Trophoblast cell (in vitro differentiated cells and primary cell): ENCODE measurements around the gene CADM1.

Source experiments
- DNase-seq, 2 donors: peaks; one replicate each; pipeline ENCODE4 v3.0.0-alpha.2; 2016
- H2AFZ ChIP-seq: 2 replicates; pipeline ENCODE4 v1.6.1; 2013; ENCODE audit warnings: low read length, moderate library complexity, mild to moderate bottlenecking; ENCODE audit not compliant: insufficient read depth, poor library complexity
- H2AK5ac ChIP-seq: 2 replicates; pipeline ENCODE4 v1.6.1; 2013; ENCODE audit warnings: mild to moderate bottlenecking, low read length
- H2BK120ac ChIP-seq: 2 replicates; pipeline ENCODE4 v1.6.1; 2013; ENCODE audit warnings: low read length, mild to moderate bottlenecking, moderate library complexity; ENCODE audit not compliant: insufficient read depth, poor library complexity
- H2BK12ac ChIP-seq: 2 replicates; pipeline ENCODE4 v1.6.1; 2013; ENCODE audit warnings: mild to moderate bottlenecking, low read length, moderate library complexity
- H2BK5ac ChIP-seq: 2 replicates; pipeline ENCODE4 v1.6.1; 2013; ENCODE audit warnings: low read length, low read depth, moderate library complexity, mild to moderate bottlenecking; ENCODE audit not compliant: poor library complexity
- H3K14ac ChIP-seq: 2 replicates; pipeline ENCODE4 v1.6.1; 2013; ENCODE audit warnings: mild to moderate bottlenecking, low read length
- H3K18ac ChIP-seq: 2 replicates; pipeline ENCODE4 v1.6.1; 2013; ENCODE audit warnings: mild to moderate bottlenecking, low read length
- H3K23ac ChIP-seq: 2 replicates; pipeline ENCODE4 v1.6.1; 2013; ENCODE audit warnings: low read length
- H3K27ac ChIP-seq: 2 replicates; pipeline ENCODE4 v1.5.1; 2013; ENCODE audit warnings: low read depth, mild to moderate bottlenecking, inconsistent platforms, low read length, moderate library complexity
- H3K27me3 ChIP-seq: 2 replicates; pipeline ENCODE4 v1.6.1; 2013; ENCODE audit warnings: inconsistent platforms, mild to moderate bottlenecking, low read length, moderate library complexity; ENCODE audit not compliant: insufficient read depth
- H3K36me3 ChIP-seq, 2 experiments: 1 replicate in 1 of 2; 2 replicates in 1 of 2; pipeline ENCODE4 v1.6.1; 2013; ENCODE audit warnings: low read length in 2 of 2, mild to moderate bottlenecking in 2 of 2, moderate library complexity in 1 of 2; ENCODE audit not compliant: insufficient read depth in 2 of 2, control insufficient read depth in 1 of 2
- H3K4ac ChIP-seq: 2 replicates; pipeline ENCODE4 v1.6.1; 2013; ENCODE audit warnings: low read depth, mild to moderate bottlenecking, low read length, moderate library complexity
- H3K4me1 ChIP-seq, 2 experiments: 1 replicate in 1 of 2; 2 replicates in 1 of 2; pipeline ENCODE4 v1.6.1; 2013; ENCODE audit warnings: low read length in 2 of 2, mild to moderate bottlenecking in 2 of 2, moderate library complexity in 1 of 2; ENCODE audit not compliant: insufficient read depth in 2 of 2, control insufficient read depth in 1 of 2
- H3K4me2 ChIP-seq: 2 replicates; pipeline ENCODE4 v1.6.1; 2013; ENCODE audit warnings: inconsistent platforms, mild to moderate bottlenecking, low read length, moderate library complexity
- H3K4me3 ChIP-seq: 2 replicates; pipeline ENCODE4 v1.5.1; 2013; ENCODE audit warnings: mild to moderate bottlenecking, low read depth, low read length, inconsistent platforms
- H3K79me1 ChIP-seq: one replicate; pipeline ENCODE4 v1.6.1; 2013; ENCODE audit warnings: low read length
- H3K79me2 ChIP-seq: 2 replicates; pipeline ENCODE4 v1.6.1; 2013; ENCODE audit warnings: low read length, mild to moderate bottlenecking; ENCODE audit not compliant: control insufficient read depth, insufficient read depth, poor library complexity
- H3K9ac ChIP-seq: 2 replicates; pipeline ENCODE4 v1.6.1; 2013; ENCODE audit warnings: mild to moderate bottlenecking, low read length
- H3K9me3 ChIP-seq: 2 replicates; pipeline ENCODE4 v1.6.1; 2013; ENCODE audit warnings: low read depth, mild to moderate bottlenecking, control low read depth, inconsistent platforms, low read length; ENCODE audit not compliant: insufficient read depth
- H4K12ac ChIP-seq: 2 replicates; pipeline ENCODE4 v1.6.1; 2013; ENCODE audit warnings: low read depth, mild to moderate bottlenecking, low read length, moderate library complexity
- H4K8ac ChIP-seq: 2 replicates; pipeline ENCODE4 v1.6.1; 2013; ENCODE audit warnings: low read depth, mild to moderate bottlenecking, low read length, moderate library complexity
- H4K91ac ChIP-seq: one replicate; pipeline ENCODE4 v1.6.1; 2013; ENCODE audit warnings: low read depth, mild to moderate bottlenecking, low read length, moderate library complexity
- WGBS: extraction: QIAGEN DNeasy Blood & Tissue Kit; methylation state at CpG from one replicate; pipeline ENCODE4 v1.1.7; 2013; ENCODE audit warnings: missing lambda C conversion rate; ENCODE audit not compliant: insufficient read length, insufficient coverage; ENCODE audit errors: extremely low coverage; 5-methylcytosine and 5-hydroxymethylcytosine counted together

The CADM1 gene

GRCh38 chr11:115127790-115128189 is 376.4 kb downstream of the CADM1 start:
- Histone ChIP-seq H3K36me3 (no peaks in the 10 kb centered on the region), H3K23ac (no peak overlapping the region), H3K27me3 (no peaks in the 10 kb centered on the region), H2BK12ac (no peak overlapping the region), H3K4me2 (no peak overlapping the region), H3K27ac (no peak overlapping the region), H2AFZ (no peak overlapping the region), H4K91ac (no peak overlapping the region), H3K9me3 (no peaks in the 10 kb centered on the region), H2BK5ac (no peak overlapping the region), H3K9ac (no peak overlapping the region), H4K8ac (no peak overlapping the region), H2AK5ac (no peak overlapping the region), H3K18ac (no peak overlapping the region), H3K4me1 (no peaks in the 10 kb centered on the region), H4K12ac (no peak overlapping the region), H3K4me3 (no peak overlapping the region), H3K14ac (no peak overlapping the region), H3K4ac (no peak overlapping the region), H2BK120ac (no peak overlapping the region), H3K79me2 (no peaks in the 10 kb centered on the region), H3K79me1 (no peaks in the 10 kb centered on the region)
- DNase-seq = no peak
- WGBS = no CpG with 5 or more reads among the region's 3 CpGs

GRCh38 chr11:115126515-115127208 is 377.6 kb downstream of the CADM1 start:
- no peaks in the 10 kb centered on the region for H3K9me3 ChIP-seq
- no peak overlapping the region for H3K27ac ChIP-seq
- H3K36me3 ChIP-seq = no peaks in the 10 kb centered on the region
- no peaks in the 10 kb centered on the region for H3K79me2 ChIP-seq
- no peak overlapping the region for H4K8ac ChIP-seq
- H3K23ac ChIP-seq = no peak overlapping the region
- H3K4me1 ChIP-seq = no peaks in the 10 kb centered on the region
- H3K27me3 ChIP-seq = no peaks in the 10 kb centered on the region
- no peak overlapping the region for H4K91ac ChIP-seq
- H2BK12ac ChIP-seq = no peak overlapping the region
- no peak overlapping the region for H2BK5ac ChIP-seq
- H2BK120ac ChIP-seq = no peak overlapping the region
- H3K4me2 ChIP-seq = no peak overlapping the region
- H3K9ac ChIP-seq = no peak overlapping the region
- WGBS = 100% methylated on average over 1 of the region's 10 CpGs
- no peak overlapping the region for H3K4ac ChIP-seq
- no peaks in the 10 kb centered on the region for H3K79me1 ChIP-seq
- no peak overlapping the region for H3K4me3 ChIP-seq
- H3K14ac ChIP-seq = no peak overlapping the region
- DNase-seq = no peak
- no peak overlapping the region for H4K12ac ChIP-seq
- no peak overlapping the region for H2AFZ ChIP-seq
- no peak overlapping the region for H2AK5ac ChIP-seq
- no peak overlapping the region for H3K18ac ChIP-seq

- Histone ChIP-seq H2AFZ (no peak overlapping the region), H3K79me1 (no peaks in the 10 kb centered on the region), H2BK5ac (no peak overlapping the region), H3K79me2 (no peaks in the 10 kb centered on the region), H3K27ac (no peak overlapping the region), H4K12ac (no peak overlapping the region), H3K4me1 (no peaks in the 10 kb centered on the region), H3K14ac (no peak overlapping the region), H4K91ac (no peak overlapping the region), H3K23ac (no peak overlapping the region), H2BK120ac (no peak overlapping the region), H3K4ac (no peak overlapping the region), H3K18ac (no peak overlapping the region), H2AK5ac (no peak overlapping the region), H4K8ac (no peak overlapping the region), H3K9me3 (no peaks in the 10 kb centered on the region), H3K4me2 (no peak overlapping the region), H2BK12ac (no peak overlapping the region), H3K4me3 (no peak overlapping the region), H3K36me3 (no peaks in the 10 kb centered on the region), H3K27me3 (no peaks in the 10 kb centered on the region), H3K9ac (no peak overlapping the region)
- no peak for DNase-seq
- WGBS = no CpG with 5 or more reads among the region's 2 CpGs
Measured at GRCh38 chr11:115126092-115126491, 378.1 kb downstream of the CADM1 start.

GRCh38 chr11:115124786-115125185 is 379.4 kb downstream of the CADM1 start:
- no peak overlapping the region for H2BK5ac ChIP-seq
- no peak overlapping the region for H3K4me2 ChIP-seq
- no peak for DNase-seq
- WGBS = no CpG with 5 or more reads among the region's 4 CpGs
- H4K91ac ChIP-seq = no peak overlapping the region
- no peak overlapping the region for H3K27ac ChIP-seq
- no peak overlapping the region for H4K12ac ChIP-seq
- no peaks in the 10 kb centered on the region for H3K9me3 ChIP-seq
- H3K4me1 ChIP-seq = no peaks in the 10 kb centered on the region
- no peak overlapping the region for H2BK120ac ChIP-seq
- H3K27me3 ChIP-seq = no peaks in the 10 kb centered on the region
- no peak overlapping the region for H3K23ac ChIP-seq
- no peak overlapping the region for H3K4ac ChIP-seq
- no peak overlapping the region for H3K18ac ChIP-seq
- no peaks in the 10 kb centered on the region for H3K79me2 ChIP-seq
- no peak overlapping the region for H3K4me3 ChIP-seq
- no peak overlapping the region for H3K14ac ChIP-seq
- no peaks in the 10 kb centered on the region for H3K79me1 ChIP-seq
- H3K9ac ChIP-seq = no peak overlapping the region
- H2AK5ac ChIP-seq = no peak overlapping the region
- H2BK12ac ChIP-seq = no peak overlapping the region
- H2AFZ ChIP-seq = no peak overlapping the region
- H3K36me3 ChIP-seq = no peaks in the 10 kb centered on the region
- no peak overlapping the region for H4K8ac ChIP-seq
